LNCAP (cell line): ENCODE results near the gene TEX19.

Experiments
- TF ChIP-seq, protein P1 (sequence below): fragments of 450-650 bp; IDR thresholded peaks from 2 replicates; pipeline ENCODE4 v1.5.1; 2017; ENCODE audit warnings: mild to moderate bottlenecking

The TEX19 gene

DNA sequence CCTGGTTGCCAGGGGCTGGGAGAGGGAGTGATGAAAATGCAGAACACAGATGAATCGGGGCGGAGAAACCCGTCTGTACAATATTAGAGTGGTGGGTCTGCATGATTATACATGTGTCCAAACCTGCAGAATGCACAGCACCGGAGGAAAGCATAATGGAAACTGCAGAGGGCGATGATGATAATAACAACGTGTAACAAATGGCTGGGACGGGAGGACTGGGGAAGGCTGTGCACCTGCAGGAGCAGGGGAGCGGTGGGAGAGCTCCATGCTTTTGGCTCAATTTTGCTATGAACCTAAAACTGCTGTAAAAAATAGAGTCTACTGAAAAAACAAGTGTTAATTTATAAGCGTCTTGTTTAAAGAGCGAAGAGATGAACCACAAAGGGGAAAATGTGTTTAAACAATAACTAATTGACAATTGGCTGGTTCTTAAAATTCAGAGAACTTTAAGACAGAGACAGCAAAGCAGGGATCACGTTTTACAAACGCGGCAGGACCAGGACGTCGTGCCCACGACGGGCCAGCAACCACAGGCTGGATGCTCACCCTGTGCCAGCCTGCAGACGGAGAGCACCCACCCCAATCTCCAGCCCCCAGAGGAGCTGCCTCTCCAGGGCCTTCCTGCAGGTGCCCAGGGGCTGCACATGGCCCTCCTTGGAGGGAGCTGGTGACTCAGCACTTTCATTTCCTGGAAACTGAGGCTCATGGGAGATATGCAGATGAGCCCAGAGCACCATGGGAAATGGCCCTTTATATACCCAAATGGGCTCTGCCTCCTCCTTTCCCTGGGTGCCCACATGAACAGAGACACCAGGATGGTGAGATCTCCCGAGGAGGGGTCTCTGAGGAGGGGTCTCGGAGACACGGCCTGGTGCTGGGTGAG, at the start of gene TEX19:
Gene TEX19 (plus strand): TSS at position 783 of the 886 bp plus-strand sequence. CDS start 2,904 bp downstream, outside the sequence.
- TF ChIP-seq, protein P1, sequence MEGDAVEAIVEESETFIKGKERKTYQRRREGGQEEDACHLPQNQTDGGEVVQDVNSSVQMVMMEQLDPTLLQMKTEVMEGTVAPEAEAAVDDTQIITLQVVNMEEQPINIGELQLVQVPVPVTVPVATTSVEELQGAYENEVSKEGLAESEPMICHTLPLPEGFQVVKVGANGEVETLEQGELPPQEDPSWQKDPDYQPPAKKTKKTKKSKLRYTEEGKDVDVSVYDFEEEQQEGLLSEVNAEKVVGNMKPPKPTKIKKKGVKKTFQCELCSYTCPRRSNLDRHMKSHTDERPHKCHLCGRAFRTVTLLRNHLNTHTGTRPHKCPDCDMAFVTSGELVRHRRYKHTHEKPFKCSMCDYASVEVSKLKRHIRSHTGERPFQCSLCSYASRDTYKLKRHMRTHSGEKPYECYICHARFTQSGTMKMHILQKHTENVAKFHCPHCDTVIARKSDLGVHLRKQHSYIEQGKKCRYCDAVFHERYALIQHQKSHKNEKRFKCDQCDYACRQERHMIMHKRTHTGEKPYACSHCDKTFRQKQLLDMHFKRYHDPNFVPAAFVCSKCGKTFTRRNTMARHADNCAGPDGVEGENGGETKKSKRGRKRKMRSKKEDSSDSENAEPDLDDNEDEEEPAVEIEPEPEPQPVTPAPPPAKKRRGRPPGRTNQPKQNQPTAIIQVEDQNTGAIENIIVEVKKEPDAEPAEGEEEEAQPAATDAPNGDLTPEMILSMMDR: no peak

DNA sequence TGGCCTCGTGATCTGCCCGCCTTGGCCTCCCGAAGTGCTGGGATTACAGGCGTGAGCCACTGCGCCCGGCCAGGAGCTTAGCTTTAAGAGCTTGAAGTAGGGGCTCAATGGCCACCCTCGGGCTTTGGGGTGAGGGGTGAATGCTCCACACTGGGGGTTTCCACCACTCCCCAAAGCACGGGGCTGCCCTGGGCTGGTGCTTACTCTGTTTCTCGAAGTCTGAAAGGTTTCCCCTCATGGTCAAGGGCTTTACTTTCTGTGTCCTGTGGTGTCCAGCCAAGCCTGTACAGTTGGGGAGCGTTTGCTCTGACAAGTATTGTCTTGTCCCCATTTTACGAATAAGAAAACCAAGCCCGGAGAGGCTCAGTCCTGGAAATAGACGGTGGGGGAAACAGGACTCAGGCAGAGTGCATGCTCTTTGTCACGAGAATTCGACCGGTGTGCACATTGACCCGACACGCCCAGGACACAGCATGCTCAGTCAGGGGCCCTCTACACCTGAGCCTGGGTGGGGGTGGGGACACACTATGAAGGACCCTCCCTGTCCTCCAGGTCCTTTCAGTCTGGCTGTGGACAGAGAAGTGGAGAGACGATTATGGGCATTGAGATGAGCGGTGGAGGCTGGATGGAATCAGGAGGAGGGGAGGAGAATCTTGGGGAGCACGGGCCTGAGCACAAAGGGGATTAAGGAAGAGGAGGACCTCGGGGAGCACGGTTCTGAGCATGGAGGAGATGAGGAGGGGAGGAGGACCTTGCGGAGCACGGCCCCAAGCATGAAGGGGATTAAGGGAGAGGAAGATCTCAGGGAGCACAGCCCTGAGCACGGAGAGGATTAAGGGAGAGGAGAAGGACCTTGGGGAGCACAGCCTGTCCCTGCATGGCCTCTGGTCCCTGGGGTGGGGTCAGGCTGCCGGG, 49.1 kb upstream of the TEX19 start:
- TF ChIP-seq, protein P1: no peak

DNA sequence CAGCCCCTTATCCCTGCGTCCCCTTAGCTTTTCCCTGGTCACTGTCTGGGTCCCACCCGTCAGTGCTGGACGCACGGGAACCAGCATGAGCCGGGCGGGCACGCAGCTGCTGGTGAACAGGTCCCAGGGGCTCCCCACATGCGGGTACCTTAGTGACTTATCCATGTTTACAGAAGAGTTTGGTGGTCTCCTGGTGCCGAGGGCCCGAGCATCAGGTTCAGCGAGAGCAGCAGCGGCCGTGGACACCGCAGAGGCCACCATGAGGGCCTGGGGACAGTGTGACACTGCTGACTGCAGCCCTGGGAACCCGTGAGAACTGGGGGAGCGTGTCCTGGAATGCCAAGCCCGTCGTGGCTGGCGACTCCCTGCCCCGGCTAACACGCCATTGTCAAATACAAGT, 48.2 kb upstream of the TEX19 start:
- TF ChIP-seq, protein P1: no peak

DNA sequence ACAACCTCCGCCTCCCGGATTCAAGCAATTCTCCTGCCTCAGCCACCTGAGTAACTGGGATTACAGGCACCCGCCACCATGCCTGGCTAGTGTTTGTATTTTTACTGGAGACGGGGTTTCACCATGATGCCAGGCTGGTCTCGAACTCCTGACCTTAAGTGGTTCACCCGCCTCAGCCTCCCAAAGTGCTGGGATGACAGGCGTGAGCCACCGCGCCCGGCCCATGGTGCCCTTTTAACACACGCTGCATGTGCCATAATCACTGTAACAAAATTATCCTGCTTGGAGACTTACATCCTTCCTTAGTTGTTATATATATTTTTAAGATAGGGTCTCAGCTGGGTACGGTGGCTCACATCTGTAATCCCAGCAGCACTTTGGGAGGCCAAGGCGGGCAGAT, 47.1 kb upstream of the TEX19 start:
- TF ChIP-seq, protein P1: no peak

GRCh38 chr17:82313195-82314011, 45.6 kb upstream of the TEX19 start:
- TF ChIP-seq, protein P1: no peak

DNA sequence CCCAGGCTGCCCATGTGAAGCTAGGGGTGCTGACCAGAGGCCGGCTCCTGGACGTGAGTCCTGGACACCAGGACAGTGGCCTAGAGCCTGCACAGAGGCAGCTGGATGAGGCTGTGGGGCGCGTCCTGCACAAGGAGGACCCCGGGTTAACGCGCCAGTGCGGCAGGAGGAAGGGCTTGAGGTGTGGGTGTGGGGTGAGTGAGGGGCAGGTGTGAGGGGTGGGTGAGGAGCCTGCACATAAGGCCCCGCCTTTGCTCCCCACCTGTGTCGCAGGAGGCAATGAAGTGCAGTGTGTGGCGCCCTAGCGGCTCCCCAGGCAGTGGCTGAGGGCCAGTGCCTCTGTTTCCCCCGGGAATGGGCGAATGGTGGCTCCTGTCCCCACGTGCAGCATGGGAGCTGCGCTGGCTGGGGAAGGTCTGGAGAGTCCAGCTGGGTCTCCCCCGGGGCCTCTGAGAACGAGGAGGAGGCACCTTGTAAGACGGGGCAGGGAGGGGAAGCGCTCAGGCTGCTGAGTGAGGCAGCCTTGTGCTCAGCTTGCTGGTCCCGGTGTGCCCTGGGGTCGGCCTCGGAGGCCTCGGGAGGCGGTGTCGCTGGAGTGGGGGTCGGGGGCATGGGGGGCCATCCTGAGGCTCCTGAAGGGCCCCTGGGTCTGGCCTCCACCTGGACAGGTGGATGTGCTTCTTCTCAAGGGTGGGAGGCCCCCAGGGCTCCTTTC, 44.9 kb upstream of the TEX19 start:
- TF ChIP-seq, protein P1: no peak
